A549 (cell line): Measurements from ENCODE around the gene RANGRF. TPM values are rescaled to one million over a fixed set of nuclear protein-coding genes. Genes with fewer than 3 reads are reported as not detected.

Experiments used
- ATOH8 ChIP-seq: fragments of 250-450 bp; sonication (Bioruptor Pico); IDR thresholded peaks from 2 replicates; pipeline ENCODE4 v1.5.0; 2020; ENCODE audit warnings: low read depth, mild to moderate bottlenecking, moderate library complexity
- BCL3 ChIP-seq: fragments of >200 bp; sonication (Bioruptor Twin); formaldehyde crosslinking; IDR thresholded peaks from 3 replicates; pipeline ENCODE4 v1.6.1; 2016
- BHLHE40 ChIP-seq: IDR thresholded peaks from 2 replicates; pipeline ENCODE4 v1.6.1; 2012; ENCODE audit warnings: low read depth, low read length, inconsistent platforms
- CBX2 ChIP-seq: fragments of 200-600 bp; sonication (generic); IDR thresholded peaks from 2 replicates; pipeline ENCODE4 v1.6.1; 2016; ENCODE audit warnings: low read depth, mild to moderate bottlenecking, borderline replicate concordance
- CBX8 ChIP-seq: fragments of 200-600 bp; sonication (generic); IDR thresholded peaks from 2 replicates; pipeline ENCODE4 v1.6.1; 2016
- CEBPB ChIP-seq, 2 experiments: fragments of >200 bp in 1 of 2; sonication (Bioruptor Twin) in 1 of 2; formaldehyde crosslinking in 1 of 2; IDR thresholded peaks; 2 replicates each; pipeline ENCODE4 v1.6.1; 2012 to 2016
- CTCF ChIP-seq: fragments of >200 bp; sonication (Bioruptor Twin); formaldehyde crosslinking; IDR thresholded peaks from 3 replicates; pipeline ENCODE4 v1.5.1; 2016
- EP300 ChIP-seq, 2 experiments: fragments of >200 bp; sonication (Bioruptor Twin); formaldehyde crosslinking; IDR thresholded peaks; 2 replicates in 1 of 2; 3 replicates in 1 of 2; pipeline ENCODE4 v1.6.1; 2016 to 2017
- FOSB ChIP-seq: fragments of 250-450 bp; sonication (Bioruptor Pico); IDR thresholded peaks from 2 replicates; pipeline ENCODE4 v1.5.0; 2020; ENCODE audit warnings: mild to moderate bottlenecking, moderate library complexity
- HDAC2 ChIP-seq: fragments of 200-600 bp; sonication (generic); IDR thresholded peaks from 2 replicates; pipeline ENCODE4 v1.6.1; 2016
- HEYL ChIP-seq: fragments of 250-450 bp; sonication (Bioruptor Pico); IDR thresholded peaks from 2 replicates; pipeline ENCODE4 v1.8.0; 2021; ENCODE audit warnings: mild to moderate bottlenecking, moderate library complexity
- HMGXB4 ChIP-seq: fragments of 250-450 bp; sonication (Bioruptor Pico); IDR thresholded peaks from 2 replicates; pipeline ENCODE4 v1.5.0; 2021; ENCODE audit warnings: mild to moderate bottlenecking, moderate library complexity, borderline replicate concordance
- HOXB13 ChIP-seq: fragments of 250-450 bp; sonication (Bioruptor Pico); IDR thresholded peaks from 2 replicates; pipeline ENCODE4 v1.5.0; 2020; ENCODE audit warnings: low read depth, mild to moderate bottlenecking, moderate library complexity
- HOXB5 ChIP-seq: fragments of 250-450 bp; sonication (Bioruptor Pico); IDR thresholded peaks from 2 replicates; pipeline ENCODE4 v1.5.0; 2020; ENCODE audit warnings: mild to moderate bottlenecking, moderate library complexity
- JUN ChIP-seq, 2 experiments: fragments of >200 bp; sonication (Bioruptor Twin); formaldehyde crosslinking; IDR thresholded peaks; 2 replicates in 1 of 2; 3 replicates in 1 of 2; pipeline ENCODE4 v1.6.1; 2016 to 2017
- JUNB ChIP-seq: fragments of >200 bp; sonication (Bioruptor Twin); formaldehyde crosslinking; IDR thresholded peaks from 2 replicates; pipeline ENCODE4 v1.6.1; 2016
- MYC ChIP-seq: IDR thresholded peaks from 2 replicates; pipeline ENCODE4 v1.6.1; 2012; ENCODE audit warnings: mild to moderate bottlenecking, inconsistent platforms, low read length, improper control_type of control experiment, borderline replicate concordance
- NPAS2 ChIP-seq: fragments of 250-450 bp; sonication (Bioruptor Pico); IDR thresholded peaks from 2 replicates; pipeline ENCODE4 v1.8.0; 2022; ENCODE audit warnings: mild to moderate bottlenecking, moderate library complexity, borderline replicate concordance
- NR3C1 ChIP-seq: fragments of >200 bp; sonication (Bioruptor Twin); formaldehyde crosslinking; IDR thresholded peaks from 3 replicates; pipeline ENCODE4 v1.6.1; 2017
- PBX3 ChIP-seq: IDR thresholded peaks from 2 replicates; pipeline ENCODE4 v1.6.1; 2012
- POLR2A ChIP-seq: IDR thresholded peaks from 2 replicates; pipeline ENCODE4 v1.6.1; 2012; ENCODE audit warnings: mild to moderate bottlenecking, low read length
- RARB ChIP-seq: fragments of 250-450 bp; sonication (Bioruptor Pico); IDR thresholded peaks from 2 replicates; pipeline ENCODE4 v1.8.0; 2021; ENCODE audit warnings: mild to moderate bottlenecking, moderate library complexity
- RCOR1 ChIP-seq: fragments of 150-350 bp; IDR thresholded peaks from 2 replicates; pipeline ENCODE4 v1.6.1; 2014; ENCODE audit warnings: antibody characterized with exemption, low read length, low read depth
- REST ChIP-seq: fragments of 200-600 bp; sonication (generic); IDR thresholded peaks from 2 replicates; pipeline ENCODE4 v1.6.1; 2016; ENCODE audit warnings: antibody characterized with exemption, mild to moderate bottlenecking, moderate library complexity
- RFX5 ChIP-seq: fragments of 450-650 bp; IDR thresholded peaks from 2 replicates; pipeline ENCODE4 v1.7.1; 2014; ENCODE audit warnings: antibody characterized with exemption, mild to moderate bottlenecking, moderate library complexity
- RNF2 ChIP-seq: fragments of 200-600 bp; sonication (generic); IDR thresholded peaks from 2 replicates; pipeline ENCODE4 v1.6.1; 2016; ENCODE audit warnings: low read depth, mild to moderate bottlenecking, antibody characterized with exemption, moderate library complexity, borderline replicate concordance
- SMC3 ChIP-seq: fragments of >200 bp; sonication (Bioruptor Twin); formaldehyde crosslinking; IDR thresholded peaks from 3 replicates; pipeline ENCODE4 v1.6.1; 2018; ENCODE audit warnings: inconsistent platforms
- SREBF2 ChIP-seq: fragments of 450-650 bp; IDR thresholded peaks from 2 replicates; pipeline ENCODE4 v1.6.1; 2014; ENCODE audit warnings: mild to moderate bottlenecking, moderate library complexity
- TFCP2L1 ChIP-seq: fragments of 250-450 bp; sonication (Bioruptor Pico); IDR thresholded peaks from 2 replicates; pipeline ENCODE4 v1.5.0; 2021; ENCODE audit warnings: mild to moderate bottlenecking
- TP53 ChIP-seq: fragments of 250-450 bp; sonication (Bioruptor Pico); IDR thresholded peaks from 2 replicates; pipeline ENCODE4 v1.5.0; 2021; ENCODE audit warnings: mild to moderate bottlenecking, moderate library complexity
- ZFP36 ChIP-seq: fragments of 450-650 bp; IDR thresholded peaks from 2 replicates; pipeline ENCODE4 v1.6.1; 2014; ENCODE audit warnings: borderline replicate concordance; ENCODE audit not compliant: partially characterized antibody
- ZNF302 ChIP-seq: fragments of 250-450 bp; sonication (Bioruptor Pico); IDR thresholded peaks from 2 replicates; pipeline ENCODE4 v1.9.0; 2021; ENCODE audit warnings: inconsistent platforms, mild to moderate bottlenecking, moderate library complexity
- polyA plus RNA-seq, 4 experiments: library from polyadenylated mRNA; depleted of rRNA in 3 of 4; stranded (reverse); fragments of >200 nt; fragmentation: RNase III in 1 of 4; extraction: RNeasy Plus Mini Kit Qiagen cat#74134 plus additional on column Dnase treatment in 1 of 4; gene quantifications; 2 replicates in 3 of 4; 3 replicates in 1 of 4; pipeline ENCODE4 v1.2.3, GENCODE V29; 2011 to 2017

The RANGRF gene
- polyA plus RNA-seq, 2 of the 4 experiments (the other 2 are of a cell fraction) = 47.2 to 56.4 TPM

GRCh38 chr17:8248751-8249607, 39.5 kb upstream of the RANGRF start, which contains the start of gene PFAS (continued):
- TF ChIP-seq ATOH8 (CRISPR knock-in tag) = no peak
- TF ChIP-seq JUNB = no peak
- TF ChIP-seq HMGXB4 (CRISPR knock-in tag) = no peak
- TF ChIP-seq ZFP36 = no peak
- TF ChIP-seq JUN (IDR thresholded peaks at IDR 0.05) = peak; percentile 69 to 80; a peak in 4 of 5 replicates
- TF ChIP-seq HOXB13 (CRISPR knock-in tag) = 0 out of 2 replicates have a peak, but pooled peaks have one; percentile 46
- TF ChIP-seq CTCF = no peak
- TF ChIP-seq REST = 0 out of 2 replicates have a peak, but pooled peaks have one; percentile 26
- TF ChIP-seq BHLHE40 = peak; percentile 40; the same call in 1 of the 2 replicates
- peak; percentile 91 for TF ChIP-seq POLR2A
- no peak for TF ChIP-seq TP53
- no peak for TF ChIP-seq RCOR1
- TF ChIP-seq RFX5 = no peak
- TF ChIP-seq HDAC2 = no peak; the same call in 1 of the 2 replicates
- TF ChIP-seq SREBF2 = no peak
- no peak for TF ChIP-seq RARB (CRISPR knock-in tag)
- TF ChIP-seq CBX8 = no peak
- no peak for TF ChIP-seq CBX2
- TF ChIP-seq EP300 (IDR thresholded peaks at IDR 0.05) = no peak
- peak; percentile 74 for TF ChIP-seq NPAS2
- TF ChIP-seq FOSB = 0 out of 2 replicates have a peak, but pooled peaks have one; percentile 14
- no peak for TF ChIP-seq SMC3
- 0 out of 2 replicates have a peak, but pooled peaks have one; percentile 47 for TF ChIP-seq HOXB5 (CRISPR knock-in tag)
- TF ChIP-seq BCL3 = peak; percentile 73; the same call in 2 of the 3 replicates
- no peak for TF ChIP-seq NR3C1
- no peak for TF ChIP-seq ZNF302 (CRISPR knock-in tag)
- no peak for TF ChIP-seq TFCP2L1
- peak; percentile 60; the same call in 1 of the 2 replicates for TF ChIP-seq PBX3
- TF ChIP-seq CEBPB (IDR thresholded peaks at IDR 0.05) = peak in 1 of 2 experiments; percentile 61; a peak in 1 of 4 replicates
- TF ChIP-seq RNF2 = no peak
- no peak for TF ChIP-seq HEYL (CRISPR knock-in tag)
- peak; percentile 99 for TF ChIP-seq MYC
